ENCODE measurements around the gene RBM17. TPM values are rescaled to one million over a fixed set of nuclear protein-coding genes. Genes with fewer than 3 reads are reported as not detected.
"Not testable (repeated sequence)": the region's sequence is repeated elsewhere in the genome, so short reads cannot be mapped to it uniquely, and the experiment has no call there.

Gene RBM17
- total RNA-seq, 1 experiment from 2014 or later = 39.7 TPM

DNA sequence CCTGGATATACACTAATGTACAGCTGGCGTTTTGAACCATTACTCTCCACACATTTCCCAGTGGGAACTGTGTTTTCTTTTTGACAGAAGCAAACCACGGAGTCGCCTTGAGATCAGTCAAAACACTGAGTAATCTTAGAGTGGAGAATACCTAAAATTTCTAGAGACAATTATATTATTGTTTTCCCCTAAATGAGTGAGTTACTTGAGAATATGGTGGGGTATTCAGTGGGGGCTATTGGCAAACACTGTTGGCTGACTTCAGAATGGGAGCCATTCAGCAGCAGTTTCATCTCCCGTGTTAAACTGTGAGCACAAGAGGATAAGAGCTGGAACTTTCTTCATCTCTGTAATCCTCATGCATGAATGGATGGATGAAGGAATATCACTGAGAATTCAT is 32.9 kb upstream of the RBM17 start:
- DNase-seq (ENCODE audit: low read depth) = no peak

- DNase-seq (ENCODE audit: low read depth) = no peak
These were observed 32.3 kb upstream of the RBM17 start for GRCh38 chr10:6056411-6057135.

GRCh38 chr10:6058682-6059475 is 30.0 kb upstream of the RBM17 start:
- no peak for DNase-seq (ENCODE audit: low read depth)

- no peak for DNase-seq (ENCODE audit: low read depth)
These were observed 29.3 kb upstream of the RBM17 start for GRCh38 chr10:6059506-6059905.

GRCh38 chr10:6061056-6061455 is 27.8 kb upstream of the RBM17 start:
- no peak for DNase-seq (ENCODE audit: low read depth)

DNA sequence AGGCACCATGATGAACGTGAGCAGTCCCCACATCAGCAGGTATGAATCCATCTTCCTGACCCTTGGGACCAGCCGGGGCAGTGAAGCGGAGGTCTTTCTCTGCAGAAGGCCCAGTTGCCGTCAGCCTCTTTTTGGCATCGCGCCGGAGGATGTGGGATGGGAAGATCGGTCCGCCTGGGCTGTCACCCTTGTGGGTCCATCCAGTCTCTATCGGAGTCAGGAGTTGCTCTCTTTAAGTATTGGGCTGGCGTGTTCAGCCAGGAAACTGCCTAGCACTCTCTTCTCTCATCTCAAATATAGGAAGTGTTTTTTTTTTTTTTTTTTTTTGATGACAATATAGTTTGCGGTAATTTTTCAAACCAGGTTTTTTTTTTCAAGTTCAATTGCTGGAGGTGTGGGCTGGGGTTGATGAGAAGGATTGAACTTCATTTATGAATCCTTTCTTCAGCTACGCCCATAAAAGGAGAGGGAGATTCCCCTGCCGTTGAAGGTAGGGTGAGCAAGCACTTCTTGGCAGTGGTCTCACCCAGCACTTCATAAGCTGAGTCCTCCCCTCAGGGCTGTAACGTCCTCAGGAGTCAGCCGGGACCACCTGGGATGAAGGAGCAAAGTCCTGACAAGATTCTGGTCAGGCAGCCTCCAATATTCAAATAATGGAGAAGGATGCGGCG is 26.6 kb upstream of the RBM17 start, which contains the start of gene IL2RA:
Gene IL2RA, minus strand, starts transcription at position 267 of the 671 bp plus-strand sequence. Its CDS starts 216 bp downstream, at position 51.
- no peak for DNase-seq (ENCODE audit: low read depth)

GRCh38 chr10:6064119-6064518 is 24.7 kb upstream of the RBM17 start:
- no peak for DNase-seq (ENCODE audit: low read depth)

DNA sequence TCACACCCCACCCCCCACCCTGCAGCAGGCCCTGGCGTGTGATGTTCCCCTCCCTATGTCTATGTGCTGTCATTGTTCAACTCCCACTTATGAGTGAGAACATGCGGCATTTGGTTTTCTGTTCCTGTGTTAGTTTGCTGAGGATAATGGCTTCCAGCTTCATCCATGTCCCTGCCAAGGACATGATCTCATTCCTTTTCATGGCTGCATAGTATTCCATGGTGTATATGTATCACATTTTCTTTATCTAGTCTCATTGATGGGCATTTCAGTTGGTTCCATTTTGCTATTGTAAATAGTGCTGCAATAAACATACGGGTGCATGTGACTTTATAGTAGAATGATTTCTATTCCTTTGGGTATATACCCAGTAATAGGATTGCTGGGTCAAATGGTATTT is 24.1 kb upstream of the RBM17 start:
- DNase-seq (ENCODE audit: low read depth) = not testable (repeated sequence)

- no peak for DNase-seq (ENCODE audit: low read depth)
These were observed 23.4 kb upstream of the RBM17 start for GRCh38 chr10:6065406-6065805.

DNA sequence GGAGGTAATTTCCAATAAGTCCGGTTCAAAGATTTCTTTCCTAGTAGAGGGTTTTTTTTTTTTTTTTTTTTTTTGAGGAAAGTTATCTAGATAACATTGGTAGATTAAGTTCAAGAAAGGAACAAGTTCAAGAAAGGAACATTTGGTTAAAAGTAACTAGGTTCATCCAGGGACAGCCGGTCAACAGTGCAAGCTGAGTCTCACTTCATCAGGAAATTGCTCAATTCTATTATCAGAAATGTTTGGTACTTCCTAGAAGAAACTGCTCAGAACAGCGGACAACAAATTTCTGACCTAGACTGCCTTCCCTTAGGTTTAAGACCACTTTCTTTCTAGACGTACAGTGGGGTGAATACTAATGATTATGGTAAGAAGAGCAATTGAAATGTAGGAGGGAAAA is 23.0 kb upstream of the RBM17 start:
- no peak for DNase-seq (ENCODE audit: low read depth)

- DNase-seq (ENCODE audit: low read depth) = no peak
These were observed 21.4 kb upstream of the RBM17 start for GRCh38 chr10:6067457-6067856.

DNA sequence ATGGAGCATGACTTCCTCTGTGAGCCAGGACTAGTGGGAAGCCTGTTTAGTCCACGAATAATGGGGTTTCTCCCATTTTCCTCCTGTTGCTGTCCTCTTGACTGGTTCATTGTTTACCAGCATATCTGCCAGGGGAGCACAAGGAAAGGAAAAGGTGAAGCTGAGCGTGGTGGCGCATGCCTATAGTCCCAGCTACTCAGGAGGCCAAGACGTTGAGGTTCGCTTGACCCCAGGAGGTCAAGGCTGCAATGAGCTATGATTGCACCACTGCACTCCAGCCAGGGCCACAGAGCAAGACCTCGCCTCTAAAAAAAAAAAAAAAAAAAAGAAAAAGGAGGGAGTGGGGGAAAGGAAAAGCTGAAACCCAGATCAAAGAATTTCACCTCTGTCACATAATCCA is 20.8 kb upstream of the RBM17 start:
- DNase-seq (ENCODE audit: low read depth) = no peak

DNA sequence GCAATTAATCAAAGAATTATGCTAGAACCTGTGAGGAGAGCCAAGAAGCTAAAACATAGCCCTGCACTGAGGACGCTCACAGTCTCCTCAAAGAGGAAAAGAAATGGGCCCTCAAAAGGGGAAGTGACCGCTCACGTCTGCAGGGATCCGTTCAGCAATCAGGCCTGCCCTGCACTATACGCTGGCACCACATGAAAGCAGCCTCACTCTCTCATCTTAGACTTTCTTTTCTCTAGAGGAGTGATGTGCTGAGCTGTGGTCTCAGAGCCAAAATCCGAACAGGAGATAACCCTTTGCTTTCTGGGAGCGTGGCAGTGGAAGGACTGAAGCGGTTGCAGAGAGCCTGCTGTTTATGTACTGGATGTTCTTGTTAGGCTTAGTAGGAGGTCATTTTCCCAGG is 20.4 kb upstream of the RBM17 start:
- no peak for DNase-seq (ENCODE audit: low read depth)

DNA sequence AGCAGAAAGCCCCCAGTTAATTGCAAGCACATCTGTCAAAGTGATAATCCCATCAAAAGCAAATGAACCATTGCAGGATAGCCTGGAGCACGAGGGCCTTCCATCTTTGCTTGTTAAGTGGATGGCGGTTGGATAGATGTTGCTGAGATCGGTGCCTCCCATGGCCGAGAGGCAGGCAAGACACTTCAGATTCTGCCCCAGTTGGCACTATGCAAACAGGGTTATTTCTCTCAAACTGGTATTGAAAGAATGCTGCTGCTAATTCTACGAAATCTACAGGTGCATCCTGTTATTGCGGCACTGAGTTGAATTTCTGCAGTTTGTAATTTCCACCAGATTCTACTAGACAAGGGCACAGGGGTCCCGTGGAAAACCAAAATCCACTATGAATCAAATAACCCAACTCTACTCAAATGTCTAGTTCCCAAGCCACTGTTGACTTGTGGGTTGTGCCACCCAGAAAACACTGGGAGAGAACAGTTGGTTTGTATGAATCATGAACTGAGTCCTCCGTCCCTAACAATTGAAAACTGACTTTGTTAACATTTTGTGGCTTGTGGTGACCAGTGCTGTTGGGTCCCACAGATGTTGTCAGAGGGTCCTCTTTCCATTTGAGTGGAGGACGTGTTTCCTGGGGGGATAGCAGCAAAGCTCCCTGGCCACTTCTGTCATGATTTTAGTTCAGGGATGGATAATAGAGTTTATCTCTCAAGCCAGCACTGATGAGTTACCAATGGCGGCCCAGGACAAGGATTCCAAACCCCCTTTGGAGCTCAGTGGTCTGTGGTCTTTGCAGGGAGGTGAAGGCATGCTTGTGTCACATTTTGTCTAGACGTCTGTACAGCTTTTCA is 19.5 kb upstream of the RBM17 start:
- DNase-seq (ENCODE audit: low read depth) = peak; percentile 49

- DNase-seq (ENCODE audit: low read depth) = no peak
These were observed 18.2 kb upstream of the RBM17 start for GRCh38 chr10:6070660-6071059.

DNA sequence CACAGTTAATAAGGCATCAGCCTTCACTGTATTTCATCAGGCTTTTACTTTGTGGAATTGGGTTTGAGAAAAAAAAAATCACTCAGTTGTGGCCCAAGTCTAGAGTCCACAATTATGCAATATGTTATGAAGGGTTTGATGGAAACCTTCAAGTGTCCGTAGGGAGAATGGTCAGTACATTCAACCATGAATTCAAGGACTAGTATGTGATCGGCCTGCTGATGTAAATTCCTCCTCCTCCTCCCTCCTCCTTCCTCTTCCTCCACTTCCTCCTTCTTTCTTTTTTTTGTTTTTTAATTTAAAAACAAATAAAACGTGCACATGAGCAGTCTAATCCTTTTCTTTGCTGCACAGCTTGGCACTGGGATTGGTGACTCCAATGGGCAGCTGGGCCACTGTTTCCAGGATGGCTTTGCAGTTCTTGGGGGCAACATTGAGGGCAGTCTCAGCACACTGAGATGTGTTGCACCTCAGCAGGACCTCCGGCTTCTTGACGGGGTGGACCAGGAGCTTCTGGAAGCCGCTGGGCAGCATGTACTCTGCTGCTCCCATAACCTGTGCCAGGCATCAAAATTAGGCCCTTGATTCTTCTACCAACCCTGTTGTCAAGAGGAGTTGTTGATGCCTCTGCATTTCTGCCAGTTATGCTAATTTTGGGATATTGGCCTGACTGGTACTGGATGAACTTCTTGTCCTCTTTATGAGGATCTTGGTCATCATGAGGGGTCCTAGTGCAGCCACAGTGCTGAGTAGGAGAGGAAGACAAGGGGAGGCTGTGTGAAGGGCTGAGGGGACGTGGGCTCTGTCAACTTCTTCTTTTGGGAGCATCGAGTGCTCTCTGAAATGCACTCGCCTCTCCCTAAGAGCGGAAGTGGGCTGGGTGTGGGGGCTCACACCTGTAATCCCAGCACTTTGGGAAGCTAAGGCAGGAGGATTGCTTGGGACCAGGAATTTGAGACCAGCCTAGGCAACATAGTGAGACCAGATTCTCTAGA is 17.4 kb upstream of the RBM17 start:
- no peak for DNase-seq (ENCODE audit: low read depth)

- DNase-seq (ENCODE audit: low read depth) = no peak
These were observed 16.5 kb upstream of the RBM17 start for GRCh38 chr10:6072215-6072934.

DNA sequence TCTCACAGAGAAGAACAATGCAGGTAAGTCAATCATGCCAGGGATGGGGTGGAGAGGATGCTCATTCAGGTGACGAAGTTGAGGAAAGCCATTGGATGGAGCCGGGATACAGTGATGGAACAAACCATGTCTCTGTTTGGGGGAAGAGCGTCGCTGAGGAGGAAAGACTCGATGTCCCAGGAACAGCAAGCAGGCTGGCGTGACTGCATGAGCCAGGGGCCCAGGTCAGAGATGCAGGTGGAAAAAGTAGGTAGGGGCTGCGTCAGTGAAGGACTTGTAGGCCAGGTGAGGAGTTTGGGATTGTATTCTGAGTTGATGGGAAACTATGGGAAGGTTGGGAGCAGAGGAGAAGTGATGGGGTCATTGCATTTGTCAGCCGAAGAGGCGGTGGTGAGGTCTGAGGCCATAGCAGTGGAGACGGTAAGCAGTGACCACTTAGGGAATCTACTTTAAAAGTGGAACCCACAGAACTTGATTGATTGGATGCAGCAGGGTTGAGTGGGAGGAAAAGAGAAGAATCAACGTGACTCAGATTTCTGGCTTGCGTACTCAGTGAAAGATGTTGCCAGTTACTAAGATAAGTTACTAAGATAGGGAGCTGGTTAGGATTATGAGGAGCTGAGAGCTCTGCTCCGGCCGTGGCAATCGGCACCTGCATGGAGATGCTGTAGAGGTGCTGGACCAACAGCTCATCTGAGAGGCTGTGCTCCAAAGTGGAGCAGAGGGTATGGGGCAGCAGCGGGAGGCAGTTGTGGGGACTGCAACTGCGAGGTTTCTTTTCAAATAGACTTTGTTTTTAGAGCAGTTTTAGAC is 14.1 kb upstream of the RBM17 start:
- no peak for DNase-seq (ENCODE audit: low read depth)

Data from LHCN-M2 (cell line).